SKM-1 (cell line): ENCODE data around the gene DCAF5.
"Not testable (repeated sequence)": the region's sequence is repeated elsewhere in the genome, so short reads cannot be mapped to it uniquely, and the experiment has no call there.

Experiments used
- DNase-seq: peaks from one replicate; lab custom pipeline; 2025; ENCODE audit not compliant: unreplicated experiment; lab: John Stamatoyannopoulos, UW

Gene DCAF5

GRCh38 chr14:69076341-69076740 is 76.6 kb downstream of the DCAF5 start:
- no peak for DNase-seq

GRCh38 chr14:69073915-69074314 is 79.0 kb downstream of the DCAF5 start:
- DNase-seq = peak; percentile 5

GRCh38 chr14:69073429-69073828 is 79.5 kb downstream of the DCAF5 start:
- no peak for DNase-seq

- DNase-seq = no peak
These were observed 80.3 kb downstream of the DCAF5 start for GRCh38 chr14:69072584-69072983.

GRCh38 chr14:69068744-69069421 is 84.0 kb downstream of the DCAF5 start:
- DNase-seq = no peak

GRCh38 chr14:69066396-69067171 is 86.3 kb downstream of the DCAF5 start:
- no peak for DNase-seq

GRCh38 chr14:69065934-69066333 is 87.0 kb downstream of the DCAF5 start:
- DNase-seq = not testable (repeated sequence)

- no peak for DNase-seq
These were observed 88.3 kb downstream of the DCAF5 start for GRCh38 chr14:69064596-69064995.

- DNase-seq = no peak
These were observed 93.0 kb downstream of the DCAF5 start for GRCh38 chr14:69059658-69060623.

GRCh38 chr14:69055999-69056788 is 96.7 kb downstream of the DCAF5 start:
- DNase-seq = no peak

- DNase-seq = no peak
These were observed 97.8 kb downstream of the DCAF5 start for GRCh38 chr14:69055125-69055524.

- no peak for DNase-seq
These were observed 98.9 kb downstream of the DCAF5 start for GRCh38 chr14:69054030-69054429.

GRCh38 chr14:69052181-69052601 is 100.7 kb downstream of the DCAF5 start:
- DNase-seq = no peak

GRCh38 chr14:69050240-69051184 is 102.4 kb downstream of the DCAF5 start:
- no peak for DNase-seq

- DNase-seq = no peak
These were observed 103.2 kb downstream of the DCAF5 start for GRCh38 chr14:69049675-69050074.

GRCh38 chr14:69048456-69048855 is 104.5 kb downstream of the DCAF5 start:
- no peak for DNase-seq

GRCh38 chr14:69047255-69047654 is 105.7 kb downstream of the DCAF5 start:
- no peak for DNase-seq

- DNase-seq = no peak
These were observed 106.5 kb downstream of the DCAF5 start for GRCh38 chr14:69046476-69046860.

- peak; percentile 9 for DNase-seq
These were observed 107.0 kb downstream of the DCAF5 start for GRCh38 chr14:69045857-69046475.
